ENCODE results near the gene EIF4H.
"Not testable (repeated sequence)": the region's sequence is repeated elsewhere in the genome, so short reads cannot be mapped to it uniquely, and the experiment has no call there.

EIF4H gene

DNA sequence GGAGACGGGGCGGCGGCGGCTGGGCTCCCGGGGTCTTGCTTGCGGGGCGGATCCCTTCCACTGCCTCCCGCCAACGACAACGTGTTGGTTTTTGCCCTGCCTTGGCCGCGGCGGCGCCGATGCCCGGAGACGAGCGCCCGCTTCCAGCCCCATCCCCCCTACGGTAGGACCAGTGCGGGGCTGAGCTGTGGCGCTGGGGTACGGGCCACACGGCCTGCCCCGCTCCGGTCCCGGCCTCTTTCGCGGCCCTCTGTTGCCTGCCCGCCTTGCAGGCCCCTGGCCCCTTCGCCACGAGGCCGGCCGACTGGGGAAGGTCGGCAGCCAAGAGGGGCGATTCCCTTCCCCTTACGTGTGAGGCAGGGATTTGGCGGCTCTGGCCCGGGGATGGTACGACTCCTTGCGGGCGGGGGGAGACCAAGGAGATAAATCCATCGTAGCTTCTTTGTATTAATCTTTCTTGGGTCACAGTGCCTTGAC lies 488 bp downstream of the EIF4H start:
- peak; percentile 43 for DNase-seq (ENCODE audit: low spot score)

DNA sequence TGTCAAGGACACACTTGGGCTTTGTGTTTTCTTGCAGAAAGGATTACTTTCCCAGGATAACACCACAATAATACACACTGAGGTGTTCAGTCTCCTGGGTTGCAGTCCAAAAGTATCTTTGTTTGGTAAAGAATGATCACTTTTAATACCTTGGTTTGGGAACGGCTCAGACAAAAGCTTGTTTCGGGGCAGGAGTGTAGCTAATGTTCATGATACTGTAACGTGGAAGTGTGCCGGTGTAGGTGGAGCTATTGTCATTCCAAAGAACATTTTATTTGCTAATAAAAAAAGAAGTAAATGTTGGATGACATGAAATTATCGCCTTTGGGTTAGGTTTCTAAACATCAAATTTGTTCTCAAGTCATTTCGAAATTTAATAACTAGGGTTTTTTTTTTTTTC lies 1.2 kb downstream of the EIF4H start:
- DNase-seq (ENCODE audit: low spot score), result no peak

DNA sequence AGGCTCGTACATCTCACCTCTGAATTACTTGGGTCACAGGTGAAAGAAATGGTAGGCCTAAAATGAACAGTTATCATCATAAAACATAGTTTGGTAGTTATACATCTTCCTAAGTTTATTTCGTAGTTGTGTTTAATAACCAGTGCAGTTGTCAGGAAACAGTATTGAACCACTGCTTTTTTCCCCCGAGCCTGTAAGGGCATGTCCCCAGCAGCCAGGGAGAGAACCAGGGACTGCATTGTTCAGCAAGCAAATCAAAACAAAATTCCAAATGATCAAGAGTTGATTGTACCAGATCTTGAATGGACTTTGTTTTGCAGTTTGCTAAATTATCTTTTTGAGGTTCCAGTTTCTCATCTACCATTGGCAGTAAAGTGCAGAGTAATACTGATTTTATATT lies 2.4 kb downstream of the EIF4H start:
- no peak for DNase-seq (ENCODE audit: low spot score)

DNA sequence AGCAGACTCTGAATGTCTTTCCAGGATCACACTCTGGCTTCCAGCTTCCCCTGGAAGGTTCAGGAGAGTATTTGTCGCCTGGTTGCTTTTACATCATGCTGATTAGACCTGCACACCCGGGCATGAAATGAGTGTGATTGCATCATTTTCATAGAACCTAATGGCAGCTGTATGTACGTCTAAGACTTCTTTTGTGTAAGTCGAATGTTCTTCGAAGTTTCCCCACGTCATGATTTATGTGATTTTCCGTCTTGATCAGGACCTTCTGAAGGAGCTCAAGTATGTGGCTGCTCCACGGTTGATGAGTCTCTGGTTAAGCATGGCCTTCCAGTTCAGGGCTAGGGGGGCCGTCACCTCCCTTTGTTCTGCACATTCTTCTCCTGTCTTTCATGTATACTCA lies 4.5 kb downstream of the EIF4H start:
- DNase-seq (ENCODE audit: low spot score), result no peak

DNA sequence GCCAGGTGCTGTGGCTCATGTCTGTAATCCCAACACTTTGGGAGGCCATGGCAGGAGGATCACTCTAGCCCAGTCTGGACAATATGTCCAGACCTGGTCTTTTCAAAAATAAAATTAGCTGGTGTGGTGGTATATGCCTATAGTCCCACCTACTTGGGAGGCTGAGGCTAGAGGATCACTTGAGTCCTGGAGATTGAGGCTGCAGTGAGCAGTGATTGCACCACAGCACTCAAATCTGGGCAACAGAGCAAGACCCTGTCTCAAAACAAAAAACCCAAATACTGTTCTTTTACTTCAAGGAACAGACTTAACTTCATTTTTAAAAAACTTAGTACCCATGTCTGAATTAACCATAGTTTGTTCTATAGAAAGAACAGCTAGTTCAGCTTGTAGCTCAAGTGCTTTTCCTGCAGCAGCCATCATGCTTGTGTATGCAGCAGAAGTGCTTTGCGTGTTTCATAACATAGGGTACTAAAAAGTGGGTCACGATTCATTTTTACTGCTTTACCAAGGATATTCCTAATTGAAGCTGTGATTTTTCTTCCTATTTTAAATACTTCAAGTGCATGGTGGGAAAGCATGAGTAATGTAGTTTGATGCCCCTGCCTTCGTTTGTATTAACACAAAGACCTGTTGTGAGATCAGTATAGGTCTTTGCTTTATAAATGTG lies 5.9 kb downstream of the EIF4H start:
- DNase-seq (ENCODE audit: low spot score), result no peak

DNA sequence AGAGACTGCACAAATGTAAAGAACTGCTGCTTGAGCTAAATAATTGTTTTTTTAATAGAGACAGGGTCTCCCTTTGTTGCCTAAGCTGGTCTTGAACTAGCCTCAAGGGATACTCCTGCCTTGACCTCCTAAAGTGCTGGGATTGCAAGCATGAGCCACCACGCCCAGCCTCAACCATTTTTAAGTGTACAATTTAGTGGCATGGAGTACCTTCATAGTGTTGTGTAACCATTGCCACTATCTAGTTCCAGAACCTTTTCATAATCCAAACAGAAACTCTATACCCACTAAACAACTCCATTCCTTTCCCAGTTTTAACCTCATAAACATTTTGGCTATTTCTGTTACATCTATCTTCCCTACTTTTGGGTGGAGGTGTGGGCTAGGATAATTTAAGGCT lies 6.7 kb downstream of the EIF4H start:
- DNase-seq (ENCODE audit: low spot score), result no peak

DNA sequence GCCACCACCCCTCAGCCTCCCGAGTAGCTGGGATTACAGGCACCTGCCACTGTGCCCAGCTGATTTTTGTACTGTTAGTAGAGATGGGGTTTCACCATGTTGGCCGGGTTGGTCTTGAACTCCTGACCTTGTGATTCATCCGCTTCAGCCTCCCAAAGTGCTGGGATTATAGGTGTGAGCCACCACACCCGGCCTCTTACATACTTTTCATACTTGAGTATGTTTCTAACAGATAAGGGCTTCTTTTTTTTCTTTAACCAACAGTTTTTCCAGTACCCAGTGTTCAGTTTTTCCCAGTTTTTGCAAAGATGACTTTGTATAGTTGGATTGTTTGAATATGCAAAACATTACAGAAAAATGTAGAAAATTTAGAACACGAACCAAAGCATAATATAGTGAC lies 7.7 kb downstream of the EIF4H start:
- DNase-seq (ENCODE audit: low spot score), result no peak

DNA sequence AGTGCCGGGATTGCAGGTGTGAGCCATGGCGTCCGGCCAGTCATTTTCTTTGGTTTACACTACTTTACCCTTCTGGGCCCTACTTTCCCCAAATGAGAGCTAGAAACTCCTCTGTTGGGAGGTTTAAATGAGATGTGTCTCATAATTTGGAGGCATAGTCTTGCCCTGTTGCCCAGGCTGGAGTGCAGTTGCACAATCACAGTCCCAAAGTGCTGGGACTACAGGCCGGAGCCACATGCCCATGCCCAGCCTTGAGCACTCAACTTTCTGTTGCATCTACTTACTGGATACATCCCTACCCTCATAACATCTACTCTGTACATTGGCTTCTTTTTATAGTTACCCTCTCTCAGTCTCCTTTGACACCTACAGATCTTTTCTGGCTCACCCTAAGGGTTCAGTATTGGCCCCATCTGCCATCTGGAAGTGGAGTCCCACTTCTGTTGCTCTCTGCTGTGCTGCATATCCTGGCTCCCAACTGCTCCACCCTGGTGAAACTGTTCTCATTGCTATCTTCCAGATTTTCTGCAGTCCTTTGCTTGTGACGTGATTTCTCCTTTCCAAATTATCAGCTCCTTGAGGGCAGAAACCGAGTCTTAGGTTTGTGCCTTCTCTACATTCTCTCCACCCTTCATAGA lies 8.4 kb downstream of the EIF4H start:
- DNase-seq (ENCODE audit: low spot score), result no peak

DNA sequence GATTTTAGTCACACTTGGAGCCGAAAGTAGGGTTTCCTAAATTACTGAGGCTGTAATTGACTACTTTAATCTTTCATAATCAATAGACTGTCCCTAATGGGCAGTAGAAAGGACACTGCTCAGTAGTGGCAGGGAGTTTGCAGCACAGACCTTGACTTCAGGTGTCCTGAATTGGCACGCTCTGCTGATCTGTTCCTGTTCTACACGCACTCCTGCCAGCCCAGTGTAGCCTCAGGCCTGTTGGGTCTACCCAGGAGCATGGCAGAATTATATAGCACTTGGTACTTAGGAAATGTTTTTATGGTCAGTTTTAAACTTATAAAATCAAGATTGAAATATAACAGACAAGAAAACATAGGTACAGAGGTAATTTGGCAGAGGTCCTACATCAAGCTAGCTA lies 9.0 kb downstream of the EIF4H start:
- no peak for DNase-seq (ENCODE audit: low spot score)

DNA sequence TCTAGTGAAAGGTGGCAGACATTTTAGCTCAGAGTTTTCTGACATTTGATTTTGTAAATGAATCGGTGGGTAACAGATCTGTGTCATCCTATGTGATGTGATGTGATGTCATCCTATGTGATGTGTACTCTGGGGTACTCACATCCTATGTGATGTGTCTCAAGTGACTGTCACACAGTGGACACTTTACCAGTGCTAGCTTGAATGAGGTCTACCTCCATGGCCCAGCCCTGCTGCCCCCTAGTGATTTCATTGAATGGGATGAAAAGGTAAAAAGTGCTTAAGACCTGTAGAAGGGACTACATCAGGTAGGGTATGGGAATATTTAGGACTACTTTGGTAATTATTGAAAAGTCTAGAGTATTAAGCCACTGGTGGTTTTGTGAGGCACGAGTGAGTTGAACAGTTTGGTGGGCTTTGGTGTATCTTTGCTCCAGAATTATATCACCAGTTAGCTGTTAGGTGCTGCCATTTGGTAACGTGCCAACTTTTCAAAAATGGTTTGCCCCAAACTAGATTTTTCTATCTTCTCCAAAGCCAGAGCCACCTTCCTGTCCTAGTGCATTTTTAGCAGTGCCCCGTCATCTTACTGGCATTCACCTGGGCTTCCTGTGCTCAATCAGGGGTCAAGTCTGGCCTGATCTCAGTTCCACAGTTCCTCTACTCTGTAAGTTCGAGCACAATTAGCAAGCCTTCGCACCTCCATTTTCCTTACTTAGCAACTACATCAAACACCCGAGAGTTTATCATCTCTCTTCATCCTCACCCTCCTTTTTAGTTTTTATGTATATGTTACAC lies 9.7 kb downstream of the EIF4H start:
- DNase-seq (ENCODE audit: low spot score), result peak; percentile 31

DNA sequence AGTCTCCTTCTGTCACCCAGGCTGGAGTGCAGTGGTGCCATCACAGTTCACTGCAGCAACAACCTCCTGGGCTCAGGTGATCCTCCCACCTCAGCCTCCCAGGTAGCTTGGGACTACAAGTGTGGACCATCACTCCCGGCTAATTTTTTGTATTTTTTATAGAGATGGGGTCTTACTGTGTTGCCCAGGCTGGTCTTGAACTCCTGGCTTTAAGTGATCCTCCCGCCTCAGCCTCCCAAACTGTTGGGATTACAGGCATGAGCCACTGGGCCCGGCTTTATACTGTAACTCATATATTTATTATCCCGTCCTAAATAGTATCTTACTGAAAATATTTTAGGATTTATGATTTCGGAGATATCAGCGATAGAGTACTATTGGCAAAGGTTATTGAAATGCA lies 10.9 kb downstream of the EIF4H start:
- no peak for DNase-seq (ENCODE audit: low spot score)

DNA sequence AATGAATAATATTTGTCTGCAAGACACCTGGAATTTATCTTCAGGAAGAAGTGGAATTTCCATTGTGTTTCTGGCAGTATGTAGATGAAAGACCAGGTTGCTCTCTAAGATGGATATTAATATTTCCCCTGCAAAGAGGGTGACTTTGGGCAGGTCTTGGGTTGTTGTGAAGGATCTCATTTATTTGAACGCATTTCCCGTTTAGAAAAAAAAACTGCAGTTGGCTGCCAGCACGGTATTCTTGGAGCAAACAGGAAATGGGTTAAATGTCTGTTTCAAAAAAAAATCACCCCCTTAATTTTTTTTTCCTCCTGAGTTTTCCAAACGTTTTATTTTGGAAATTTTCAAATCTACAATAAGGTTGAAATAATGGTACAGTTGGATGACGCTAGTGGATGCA lies 11.5 kb downstream of the EIF4H start:
- no peak for DNase-seq (ENCODE audit: low spot score)

DNA sequence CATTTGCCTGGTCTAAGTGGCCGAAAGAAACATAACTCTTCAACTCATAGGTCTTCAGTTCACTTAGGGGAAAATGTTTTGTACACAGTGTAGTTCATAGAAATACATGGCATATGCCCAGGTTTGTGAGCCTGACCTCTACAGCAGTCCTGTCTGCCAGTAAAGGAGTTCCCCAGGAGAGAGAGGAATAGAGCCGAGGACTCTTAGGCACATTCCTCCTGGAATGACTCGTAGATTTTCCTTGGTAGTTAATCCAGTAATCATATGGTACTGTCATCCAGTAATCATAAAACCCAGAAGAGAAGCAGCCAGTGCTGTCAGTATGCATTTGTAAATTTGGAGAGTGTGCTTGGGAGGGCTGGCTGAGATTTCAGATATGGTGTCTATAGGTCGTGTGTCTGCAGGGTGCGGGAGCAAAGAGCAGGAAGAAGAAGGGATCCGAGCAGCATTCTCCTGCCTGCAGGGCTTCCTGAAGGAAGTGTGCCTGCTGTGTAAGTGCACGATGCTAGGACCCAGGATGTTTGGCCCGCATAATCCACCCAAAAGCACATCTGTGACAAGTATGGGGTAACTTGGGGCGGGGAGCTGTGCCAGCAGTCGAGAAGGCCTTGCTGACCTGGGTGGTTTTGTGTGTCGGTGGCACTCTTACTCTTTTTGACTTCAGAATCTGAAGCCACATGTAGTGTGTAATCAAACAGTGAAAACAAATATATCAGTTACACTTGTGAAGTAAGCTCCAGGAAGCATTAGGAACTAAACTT lies 13.9 kb downstream of the EIF4H start:
- no peak for DNase-seq (ENCODE audit: low spot score)

DNA sequence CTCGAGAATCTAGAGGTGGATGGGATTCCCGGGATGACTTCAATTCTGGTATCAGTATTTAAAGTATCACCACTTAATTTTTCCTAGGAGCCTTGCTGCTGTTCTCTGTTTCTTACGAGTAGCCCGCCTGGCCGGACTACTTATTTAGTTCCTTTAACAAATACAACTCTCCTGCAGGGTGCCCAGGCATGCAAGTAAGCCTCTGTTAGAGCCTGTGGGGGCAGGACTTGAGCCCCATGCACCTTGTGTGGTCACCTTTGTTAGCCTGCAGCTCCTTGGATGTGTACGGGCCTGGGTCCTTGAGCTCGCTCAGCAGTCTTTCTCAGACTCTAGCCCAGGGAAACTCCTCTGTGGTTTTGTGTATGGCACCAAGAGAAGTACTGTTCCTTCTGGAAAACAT lies 16.1 kb downstream of the EIF4H start:
- no peak for DNase-seq (ENCODE audit: low spot score)

DNA sequence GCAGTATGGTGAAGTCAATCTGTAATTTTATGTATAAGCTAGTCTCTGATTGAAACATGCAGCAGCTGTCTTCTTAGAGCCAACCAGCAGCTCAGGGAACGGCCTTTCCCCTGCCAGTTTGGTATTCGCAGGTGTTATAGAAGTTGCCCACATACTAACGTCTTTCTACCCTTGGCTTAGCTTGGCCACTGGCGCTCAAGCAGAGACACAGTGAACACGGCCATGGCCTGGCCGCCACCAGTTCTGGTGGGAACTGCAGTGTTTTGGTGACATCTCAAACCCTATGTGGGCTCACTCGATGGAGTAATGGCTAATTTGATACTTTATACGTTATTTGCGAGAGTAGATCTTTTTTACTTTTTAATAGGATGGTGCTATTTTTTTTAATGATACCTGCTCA lies 17.1 kb downstream of the EIF4H start:
- DNase-seq (ENCODE audit: low spot score), result no peak

DNA sequence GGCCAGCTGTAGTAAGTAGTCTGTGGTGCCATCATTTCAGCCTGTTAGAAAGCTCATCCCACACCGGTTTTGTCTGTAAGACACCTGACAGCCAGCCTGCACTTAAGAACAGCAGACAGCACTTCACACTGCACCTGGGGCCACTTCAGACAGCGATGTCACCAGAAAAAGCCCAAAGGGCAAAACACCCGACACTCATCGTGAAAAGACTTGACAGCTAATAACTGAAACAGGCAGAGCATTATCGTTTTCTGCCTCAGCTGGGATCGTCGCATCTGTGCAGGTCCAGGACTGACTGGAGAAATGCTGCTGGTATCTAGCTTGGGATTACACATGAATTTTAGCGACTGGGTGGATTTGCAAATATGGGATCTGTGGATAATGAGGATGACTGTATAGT lies 18.9 kb downstream of the EIF4H start:
- DNase-seq (ENCODE audit: low spot score), result no peak

DNA sequence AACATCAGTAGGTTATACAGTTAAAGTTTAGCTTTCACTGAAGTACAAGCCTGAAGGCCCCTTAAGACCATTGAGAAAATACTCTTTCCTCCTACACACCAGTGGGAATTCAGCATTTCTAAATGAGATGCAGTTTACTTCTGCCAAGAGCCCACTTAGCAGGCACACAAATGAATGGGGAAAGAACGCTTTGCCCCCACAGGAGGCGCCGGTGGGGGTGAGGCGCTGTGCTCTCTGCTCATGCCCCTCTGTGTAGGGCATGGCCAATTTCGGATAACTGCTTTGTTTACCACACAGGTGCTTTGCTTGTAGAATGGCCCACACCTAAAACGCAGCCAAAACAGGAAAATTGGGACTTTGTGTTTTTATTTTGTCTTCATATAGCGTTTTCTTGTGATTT lies 19.8 kb downstream of the EIF4H start:
- no peak for DNase-seq (ENCODE audit: low spot score)

DNA sequence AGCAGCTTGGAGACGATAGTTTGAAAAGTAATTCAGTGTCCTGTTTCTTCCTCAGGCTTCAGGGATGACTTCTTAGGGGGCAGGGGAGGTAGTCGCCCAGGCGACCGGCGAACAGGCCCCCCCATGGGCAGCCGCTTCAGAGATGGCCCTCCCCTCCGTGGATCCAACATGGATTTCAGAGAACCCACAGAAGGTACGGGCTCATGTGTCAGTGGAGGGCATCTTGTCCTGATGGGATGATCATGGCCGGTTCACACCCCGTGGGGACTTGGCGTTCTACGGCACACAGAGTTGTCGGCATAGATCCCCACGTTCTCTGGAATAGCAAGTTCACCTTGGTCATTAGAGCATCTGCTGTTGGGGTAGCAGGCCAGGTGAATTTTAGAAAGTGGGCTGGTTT lies 20.5 kb downstream of the EIF4H start:
- no peak for DNase-seq (ENCODE audit: low spot score)

DNA sequence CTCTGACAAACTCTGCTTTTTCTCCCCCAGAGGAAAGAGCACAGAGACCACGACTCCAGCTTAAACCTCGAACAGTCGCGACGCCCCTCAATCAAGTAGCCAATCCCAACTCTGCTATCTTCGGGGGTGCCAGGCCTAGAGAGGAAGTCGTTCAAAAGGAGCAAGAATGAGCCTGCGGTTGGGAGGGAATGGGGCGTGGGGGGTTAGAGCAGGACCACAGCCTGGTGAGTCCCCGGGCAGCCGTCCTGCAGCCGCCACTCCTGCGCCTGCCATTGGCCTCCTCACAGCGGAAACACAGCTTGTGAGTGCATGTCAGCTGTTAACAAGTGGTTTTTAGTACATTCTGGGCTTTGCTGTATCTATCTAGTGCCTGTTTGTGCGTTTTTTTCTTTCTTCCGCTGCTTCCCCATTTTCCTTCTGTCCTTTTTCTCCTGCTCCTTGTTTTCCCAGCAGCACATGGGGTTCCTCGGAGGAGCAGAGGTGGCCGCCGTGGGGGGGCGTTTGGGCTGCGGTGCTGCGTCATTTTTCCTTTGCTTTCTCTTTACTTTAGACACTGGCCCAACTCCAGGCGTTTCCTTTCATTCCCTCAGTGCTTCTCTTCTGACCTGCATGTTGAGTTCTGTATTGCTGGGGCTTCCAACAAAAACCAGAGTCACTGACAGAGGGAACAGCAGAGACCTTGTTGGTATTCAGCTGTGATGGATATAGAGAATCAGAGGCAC lies 21.1 kb downstream of the EIF4H start:
- DNase-seq (ENCODE audit: low spot score), result not testable (repeated sequence)

DNA sequence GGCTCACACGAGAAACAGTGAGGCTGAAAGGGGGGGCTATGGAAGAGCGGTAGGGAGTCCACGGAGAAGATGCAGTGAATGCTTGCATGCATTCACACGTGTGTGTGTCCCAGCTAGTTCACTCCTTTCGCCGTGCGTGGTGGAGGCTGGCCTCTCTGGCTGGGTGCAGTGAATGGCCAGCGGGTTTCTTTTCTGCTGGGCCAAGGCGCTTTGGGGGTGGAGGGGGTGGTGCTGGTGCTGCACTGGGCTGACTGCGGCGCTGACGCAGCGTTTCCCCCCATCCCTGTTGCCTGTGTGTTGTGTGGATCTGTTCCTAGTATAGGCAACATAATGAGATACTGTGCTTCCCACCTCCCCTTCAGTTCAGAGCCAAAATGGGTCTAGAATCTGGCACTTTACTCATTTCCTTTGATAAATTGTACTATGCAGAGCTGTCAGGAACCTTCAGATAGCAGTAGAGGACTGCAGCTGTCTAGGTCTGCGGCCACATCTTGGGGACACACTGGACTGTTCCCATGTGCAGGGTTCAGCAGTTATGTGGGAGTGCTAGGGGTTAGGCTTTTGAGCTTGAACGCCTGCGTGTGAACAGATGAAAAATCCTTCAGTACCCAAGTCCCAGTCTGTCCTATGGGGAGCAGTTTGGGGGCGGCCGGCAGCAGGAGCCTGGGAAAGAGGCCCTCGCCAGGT lies 22.0 kb downstream of the EIF4H start:
- DNase-seq (ENCODE audit: low spot score), result not testable (repeated sequence)

Measured in SK-N-DZ (cell line).